Colon (tissue), 2 donors: ENCODE results near the gene DDX50.
"Not testable (repeated sequence)": the region's sequence is repeated elsewhere in the genome, so short reads cannot be mapped to it uniquely, and the experiment has no call there.

ENCODE experiments used
- FAIRE-seq: peaks from 2 replicates; lab custom pipeline; 2012; peaks lifted over from hg19 to GRCh38; lab: Jason Lieb, UNC
- donor health status: control.
- donor health status: control.

Gene DDX50

GRCh38 chr10:68924593-68924992, 23.5 kb downstream of the DDX50 start:
- FAIRE-seq: no peak

- no peak for FAIRE-seq
Observed at GRCh38 chr10:68925489-68925888, 24.4 kb downstream of the DDX50 start.

- FAIRE-seq: not testable (repeated sequence)
Observed at GRCh38 chr10:68929157-68929556, 28.0 kb downstream of the DDX50 start.

GRCh38 chr10:68929888-68930287, 28.8 kb downstream of the DDX50 start:
- not testable (repeated sequence) for FAIRE-seq

GRCh38 chr10:68932860-68933259, 31.7 kb downstream of the DDX50 start:
- not testable (repeated sequence) for FAIRE-seq

- no peak for FAIRE-seq
Observed at GRCh38 chr10:68934994-68935393, 33.9 kb downstream of the DDX50 start.

- FAIRE-seq: no peak
Observed at GRCh38 chr10:68938117-68938516, 37.0 kb downstream of the DDX50 start.

DNA sequence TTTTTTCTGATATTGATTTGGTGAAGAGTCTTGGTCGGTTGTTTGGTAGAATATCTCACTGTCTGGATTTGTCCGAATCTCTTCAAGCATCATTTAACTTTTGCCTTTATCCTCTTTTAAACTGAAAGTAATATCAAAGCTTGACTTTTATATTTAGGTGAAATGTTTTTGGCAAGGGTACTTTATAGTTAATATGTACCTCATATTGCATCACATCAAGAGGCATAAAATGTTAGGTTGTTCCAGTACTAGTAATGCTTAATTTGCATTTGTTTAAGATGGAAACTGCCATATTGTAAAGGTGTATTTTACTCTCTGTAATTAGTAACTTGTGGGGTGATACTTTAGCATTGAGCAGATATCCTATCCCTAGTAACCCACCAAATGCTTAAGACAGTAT, 37.8 kb downstream of the DDX50 start:
- no peak for FAIRE-seq

DNA sequence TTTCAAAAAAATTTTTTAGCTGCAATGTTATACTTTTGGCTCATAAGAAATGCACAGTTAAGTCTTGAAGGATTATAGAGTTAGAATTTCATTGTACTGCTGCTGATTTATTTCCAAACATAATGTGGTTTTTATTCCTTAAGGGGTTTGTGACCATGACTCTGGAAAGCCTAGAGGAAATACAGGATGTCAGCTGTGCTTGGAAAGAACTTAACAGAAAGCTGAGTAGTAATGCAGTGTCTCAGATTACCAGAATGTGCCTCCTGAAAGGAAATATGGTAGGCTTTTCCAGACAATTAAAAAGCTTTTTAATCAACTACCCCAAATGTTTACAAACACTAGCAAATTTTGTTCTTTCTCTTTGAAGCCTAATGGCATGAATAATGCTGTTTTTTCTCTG, 39.8 kb downstream of the DDX50 start:
- peak; percentile 21 for FAIRE-seq

GRCh38 chr10:68950598-68950997, 49.5 kb downstream of the DDX50 start:
- no peak for FAIRE-seq

DNA sequence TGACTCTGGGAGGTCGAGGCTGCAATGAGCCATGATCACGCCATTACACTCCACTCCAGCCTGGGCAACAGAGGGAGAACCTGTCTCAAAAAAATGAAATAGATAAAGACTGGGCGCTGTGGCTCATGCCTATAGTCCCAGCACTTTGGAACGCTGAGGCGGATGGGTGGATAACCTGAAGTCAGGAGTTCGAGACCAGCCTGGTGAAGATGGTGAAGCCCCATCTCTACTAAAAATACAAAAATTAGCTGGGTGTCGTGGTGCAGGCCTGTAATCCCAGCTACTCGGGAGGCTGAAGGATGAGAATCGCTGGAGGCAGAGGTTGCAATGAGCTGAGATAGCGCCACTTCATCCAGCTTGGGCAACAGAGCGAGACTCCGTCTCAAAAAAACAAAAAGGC, 53.8 kb downstream of the DDX50 start:
- no peak for FAIRE-seq

GRCh38 chr10:68955355-68955831, 54.3 kb downstream of the DDX50 start:
- no peak for FAIRE-seq

DNA sequence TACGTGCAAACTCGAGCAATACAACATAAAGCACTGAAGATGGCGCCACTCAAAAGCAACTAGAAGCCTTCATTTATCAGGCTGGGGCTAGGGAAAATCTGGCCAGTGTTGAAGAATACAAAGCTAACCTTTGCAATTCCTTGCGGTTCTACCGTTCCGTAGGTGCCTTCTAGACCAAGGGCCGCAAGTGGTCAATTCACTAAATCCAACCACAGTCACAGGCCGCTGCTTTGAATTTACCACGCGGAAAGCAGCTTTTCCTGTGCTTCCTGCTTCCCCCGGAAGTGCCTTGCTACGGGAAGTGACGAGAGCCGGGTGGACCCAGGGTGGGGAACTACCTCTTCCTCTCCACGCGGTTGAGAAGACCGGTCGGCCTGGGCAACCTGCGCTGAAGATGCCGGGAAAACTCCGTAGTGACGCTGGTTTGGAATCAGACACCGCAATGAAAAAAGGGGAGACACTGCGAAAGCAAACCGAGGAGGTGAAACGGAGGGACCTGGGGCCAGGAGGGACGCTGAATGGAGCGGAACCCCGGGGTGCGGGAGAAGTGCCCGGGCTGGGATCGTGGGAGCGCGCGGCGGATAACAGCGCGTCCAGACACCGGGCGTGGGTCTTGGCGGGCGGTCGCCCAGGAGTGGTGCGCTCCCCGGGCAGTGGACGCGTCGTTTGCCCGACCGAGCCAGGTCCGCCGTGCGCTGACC, 54.9 kb downstream of the DDX50 start, which contains the start of gene DDX21:
Gene DDX21, plus strand, starts transcription at position 339 of the 701 bp plus-strand sequence. Its CDS starts 56 bp downstream, at position 395.
- FAIRE-seq: no peak

- FAIRE-seq: no peak
Observed at GRCh38 chr10:68957284-68957615, 56.1 kb downstream of the DDX50 start.

GRCh38 chr10:68957654-68958053, 56.5 kb downstream of the DDX50 start:
- no peak for FAIRE-seq

- no peak for FAIRE-seq
Observed at GRCh38 chr10:68959695-68960527, 58.8 kb downstream of the DDX50 start.

DNA sequence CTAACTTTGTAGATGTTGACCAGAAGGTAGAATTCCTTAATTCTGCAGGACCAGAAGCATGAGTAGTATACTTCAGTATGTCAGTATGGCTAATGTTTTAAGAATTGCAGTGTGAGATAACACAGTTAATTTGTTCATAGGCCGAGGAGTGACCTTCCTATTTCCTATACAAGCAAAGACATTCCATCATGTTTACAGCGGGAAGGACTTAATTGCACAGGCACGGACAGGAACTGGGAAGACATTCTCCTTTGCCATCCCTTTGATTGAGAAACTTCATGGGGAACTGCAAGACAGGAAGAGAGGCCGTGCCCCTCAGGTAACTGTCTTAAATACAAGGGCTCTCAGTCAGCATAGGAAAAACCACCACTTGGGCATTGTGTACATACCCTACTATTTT, 62.0 kb downstream of the DDX50 start:
- FAIRE-seq: no peak

- no peak for FAIRE-seq
Observed at GRCh38 chr10:68973975-68974374, 72.9 kb downstream of the DDX50 start.

GRCh38 chr10:68975936-68976473, 74.9 kb downstream of the DDX50 start:
- not testable (repeated sequence) for FAIRE-seq

GRCh38 chr10:68979738-68980137, 78.6 kb downstream of the DDX50 start:
- not testable (repeated sequence) for FAIRE-seq

DNA sequence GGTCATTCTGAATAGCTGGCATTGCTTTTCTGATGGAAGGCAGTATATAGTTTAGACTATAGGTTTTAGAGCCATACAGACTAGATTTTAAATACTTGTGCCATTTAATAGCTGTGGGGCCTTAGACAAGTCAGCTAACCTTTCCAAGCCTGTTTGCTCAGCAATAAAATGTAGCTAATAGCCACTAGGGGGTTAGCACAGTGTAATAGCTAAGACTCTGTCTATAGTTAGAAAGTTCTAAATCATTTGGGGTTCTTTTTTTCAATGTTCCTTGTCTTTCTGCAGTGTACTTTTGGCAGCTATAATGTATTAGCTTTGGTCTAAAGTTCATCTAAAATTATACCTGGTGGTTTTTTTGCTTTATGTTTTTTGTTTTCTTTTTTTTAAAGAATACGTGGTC, 80.0 kb downstream of the DDX50 start:
- no peak for FAIRE-seq

GRCh38 chr10:68982389-68982788, 81.3 kb downstream of the DDX50 start:
- no peak for FAIRE-seq

DNA sequence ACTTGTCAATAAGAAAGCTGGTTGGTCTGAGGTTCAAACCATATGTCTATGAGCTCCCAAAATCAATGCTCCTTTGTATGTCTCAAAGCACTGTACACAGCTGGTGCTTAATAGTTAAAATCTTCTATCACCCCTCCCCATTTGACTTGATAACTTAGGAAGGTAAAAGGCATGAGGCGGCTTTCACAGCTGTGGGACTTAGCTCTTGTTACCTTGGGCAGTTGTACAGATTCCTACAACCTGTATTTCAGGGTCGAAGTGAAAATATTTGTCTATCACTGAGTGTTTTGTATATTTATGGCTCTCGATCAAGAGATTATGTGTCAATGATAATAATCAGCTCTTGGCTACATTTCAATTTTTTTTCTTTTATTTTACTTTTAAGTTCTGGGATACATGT, 86.5 kb downstream of the DDX50 start:
- FAIRE-seq: no peak
